NCI-H2107 treated with DMSO at 0.1 percent for 48 hours (cell line): Measurements from ENCODE around the gene MTR.

Experiments
- DNase-seq: peaks from one replicate; lab custom pipeline; 2025; ENCODE audit not compliant: unreplicated experiment; lab: John Stamatoyannopoulos, UW

MTR gene

GRCh38 chr1:236862219-236862591 lies 67.1 kb downstream of the MTR start:
- no peak for DNase-seq

GRCh38 chr1:236862615-236863211 lies 67.6 kb downstream of the MTR start:
- DNase-seq = no peak

- DNase-seq = no peak
These were observed 69.1 kb downstream of the MTR start for GRCh38 chr1:236864211-236864610.

- no peak for DNase-seq
These were observed 70.1 kb downstream of the MTR start for GRCh38 chr1:236864996-236865817.

GRCh38 chr1:236865818-236866155 lies 70.7 kb downstream of the MTR start:
- no peak for DNase-seq

GRCh38 chr1:236868625-236869467 lies 73.8 kb downstream of the MTR start:
- peak; percentile 15 for DNase-seq

GRCh38 chr1:236869911-236870310 lies 74.8 kb downstream of the MTR start:
- DNase-seq = no peak

- DNase-seq = no peak
These were observed 75.6 kb downstream of the MTR start for GRCh38 chr1:236870721-236871120.

GRCh38 chr1:236872075-236872666 lies 77.1 kb downstream of the MTR start:
- DNase-seq = no peak

GRCh38 chr1:236875975-236876374 lies 80.9 kb downstream of the MTR start:
- no peak for DNase-seq

GRCh38 chr1:236877661-236878060 lies 82.6 kb downstream of the MTR start:
- no peak for DNase-seq

GRCh38 chr1:236880209-236880608 lies 85.1 kb downstream of the MTR start:
- DNase-seq = no peak

- DNase-seq = no peak
These were observed 87.6 kb downstream of the MTR start for GRCh38 chr1:236882678-236883077.

GRCh38 chr1:236886199-236886598 lies 91.1 kb downstream of the MTR start:
- no peak for DNase-seq

GRCh38 chr1:236887081-236887480 lies 92.0 kb downstream of the MTR start:
- DNase-seq = no peak

GRCh38 chr1:236888126-236888525 lies 93.0 kb downstream of the MTR start:
- DNase-seq = no peak

- DNase-seq = no peak
These were observed 93.8 kb downstream of the MTR start for GRCh38 chr1:236888903-236889302.

GRCh38 chr1:236890152-236891056 lies 95.3 kb downstream of the MTR start:
- DNase-seq = no peak

GRCh38 chr1:236893626-236894545 lies 98.8 kb downstream of the MTR start:
- DNase-seq = no peak
